ENCODE results near the gene DEPDC5. TPM values are rescaled to one million over a fixed set of nuclear protein-coding genes. Genes with fewer than 3 reads are reported as not detected.

DEPDC5 gene
- total RNA-seq, 4 donors from 2014 or later: 25.9 to 86.4 (median 45.6) TPM

GRCh38 chr22:31816750-31817149, 62.9 kb downstream of the DEPDC5 start:
- H3K36me3 ChIP-seq: peaks cover 0 to 53% (median 24%) of the 10 kb centered on the region in 4 donors
- intact Hi-C loops (cut with DNase I; ENCODE audit: low total_unique reads) (no loop called here), in situ Hi-C loops (cut with MboI; ENCODE audit: low pct_ligation_motif_present in 1 of 4, low pct_unique_long_range_greater_than_20kb in 1 of 4, low sequenced_read_pairs in 3 of 4) (no loop called here)
- H3K4me1 ChIP-seq: peaks cover 0 to 6% (median 2%) of the 10 kb centered on the region in 4 donors
- no peak for DNase-seq
- TF ChIP-seq POLR2A (IDR thresholded peaks at IDR 0.05) (no peak), CTCF (IDR thresholded peaks at IDR 0.05) (no peak), POLR2AphosphoS5 (IDR thresholded peaks at IDR 0.05) (no peak), EP300 (IDR thresholded peaks at IDR 0.05; ENCODE audit: low read depth) (no peak)
- H3K27ac ChIP-seq: no peak overlapping the region
- H3K27me3 ChIP-seq: no peaks in the 10 kb centered on the region
- WGBS, 2 donors (ENCODE audit: low coverage in 1 of 2): 89 to 98% methylated on average over 3 to 4 of the region's 4 CpGs
- H3K4me3 ChIP-seq: no peak overlapping the region
- H3K9me3 ChIP-seq: no peaks in the 10 kb centered on the region

GRCh38 chr22:31818481-31819392, 64.9 kb downstream of the DEPDC5 start:
- H3K9me3 ChIP-seq: no peaks in the 10 kb centered on the region
- DNase-seq: no peak
- intact Hi-C loops (cut with DNase I; ENCODE audit: low total_unique reads) (no loop called here), in situ Hi-C loops (cut with MboI; ENCODE audit: low pct_ligation_motif_present in 1 of 4, low pct_unique_long_range_greater_than_20kb in 1 of 4, low sequenced_read_pairs in 3 of 4) (no loop called here)
- no peak for TF ChIP-seq CTCF (IDR thresholded peaks at IDR 0.05)
- TF ChIP-seq EP300 (IDR thresholded peaks at IDR 0.05; ENCODE audit: low read depth): no peak
- TF ChIP-seq POLR2A (IDR thresholded peaks at IDR 0.05): no peak
- TF ChIP-seq POLR2AphosphoS5 (IDR thresholded peaks at IDR 0.05): no peak
- no peak overlapping the region for H3K4me3 ChIP-seq
- H3K27me3 ChIP-seq: no peaks in the 10 kb centered on the region
- WGBS, 2 donors (ENCODE audit: low coverage in 1 of 2): 83 to 84% methylated on average over 2 to 10 of the region's 10 CpGs
- H3K4me1 ChIP-seq: peaks cover 0 to 6% (median 2%) of the 10 kb centered on the region in 4 donors
- H3K36me3 ChIP-seq: peaks cover 0 to 65% (median 33%) of the 10 kb centered on the region in 4 donors
- no peak overlapping the region for H3K27ac ChIP-seq

GRCh38 chr22:31820655-31821054, 66.8 kb downstream of the DEPDC5 start:
- H3K9me3 ChIP-seq: no peaks in the 10 kb centered on the region
- H3K27me3 ChIP-seq: no peaks in the 10 kb centered on the region
- H3K4me1 ChIP-seq: no peaks in the 10 kb centered on the region
- TF ChIP-seq CTCF (IDR thresholded peaks at IDR 0.05) (no peak), POLR2AphosphoS5 (IDR thresholded peaks at IDR 0.05) (no peak), POLR2A (IDR thresholded peaks at IDR 0.05) (no peak), EP300 (IDR thresholded peaks at IDR 0.05; ENCODE audit: low read depth) (no peak)
- no peak for DNase-seq
- H3K27ac ChIP-seq: no peak overlapping the region
- H3K4me3 ChIP-seq: no peak overlapping the region
- intact Hi-C loops (cut with DNase I; ENCODE audit: low total_unique reads) (no loop called here), in situ Hi-C loops (cut with MboI; ENCODE audit: low pct_ligation_motif_present in 1 of 4, low pct_unique_long_range_greater_than_20kb in 1 of 4, low sequenced_read_pairs in 3 of 4) (no loop called here)
- WGBS, 2 donors (ENCODE audit: low coverage in 1 of 2): 83 to 86% methylated on average over 3 of the region's 3 CpGs
- H3K36me3 ChIP-seq: peaks cover 0 to 65% (median 33%) of the 10 kb centered on the region in 4 donors

- Histone ChIP-seq H3K9me3 (no peaks in the 10 kb centered on the region), H3K27ac (no peak overlapping the region), H3K36me3 (peaks cover 0 to 63% (median 32%) of the 10 kb centered on the region in 4 donors), H3K4me3 (no peak overlapping the region), H3K27me3 (no peaks in the 10 kb centered on the region), H3K4me1 (no peaks in the 10 kb centered on the region)
- 72 to 100% methylated on average over 1 of the region's 1 CpG for WGBS, 2 donors (ENCODE audit: low coverage in 1 of 2)
- in situ Hi-C loops (cut with MboI; ENCODE audit: low pct_ligation_motif_present in 1 of 4, low pct_unique_long_range_greater_than_20kb in 1 of 4, low sequenced_read_pairs in 3 of 4): no loop called here
- TF ChIP-seq POLR2AphosphoS5 (IDR thresholded peaks at IDR 0.05) (no peak), EP300 (IDR thresholded peaks at IDR 0.05; ENCODE audit: low read depth) (no peak), POLR2A (IDR thresholded peaks at IDR 0.05) (no peak), CTCF (IDR thresholded peaks at IDR 0.05) (no peak)
- intact Hi-C loops (cut with DNase I; ENCODE audit: low total_unique reads): no loop called here
- no peak for DNase-seq
Measured at GRCh38 chr22:31821572-31821971, 67.8 kb downstream of the DEPDC5 start.

Measured in transverse colon (tissue), 4 donors.